ENCODE data around the gene DDI2.

Gene DDI2

GRCh38 chr1:15680561-15681348 lies 63.5 kb downstream of the DDI2 start:
- no peaks in the 10 kb centered on the region for H4K20me1 ChIP-seq (ENCODE audit: low read depth, low read length)
- H3K4me2 ChIP-seq (ENCODE audit: low read depth, low read length, poor library complexity, severe bottlenecking) = no peak overlapping the region
- H2AFZ ChIP-seq (ENCODE audit: low read depth, low read length, severe bottlenecking) = no peak overlapping the region
- no peaks in the 10 kb centered on the region for H3K36me3 ChIP-seq (ENCODE audit: low read length)
- H3K9ac ChIP-seq (ENCODE audit: low read length) = no peak overlapping the region
- H3K27ac ChIP-seq (ENCODE audit: low read depth, low read length) = no peak overlapping the region
- no peak for TF ChIP-seq CTCF (IDR thresholded peaks at IDR 0.05; ENCODE audit: insufficient read depth, low read length, poor library complexity, severe bottlenecking)
- TF ChIP-seq EZH2phosphoT487 (conservative IDR thresholded peaks at IDR 0.05; ENCODE audit: low read length) = no peak
- H3K9me3 ChIP-seq (ENCODE audit: insufficient read depth, low read length) = no peaks in the 10 kb centered on the region
- peaks cover 13% of the 10 kb centered on the region for H3F3A ChIP-seq (ENCODE audit: insufficient read depth)
- no peaks in the 10 kb centered on the region for H3K9me2 ChIP-seq (replicated peaks; ENCODE audit: insufficient read depth, low read length)
- no peak overlapping the region for H3K4me3 ChIP-seq (ENCODE audit: insufficient read depth, low read length, poor library complexity, severe bottlenecking)
- peaks cover 14% of the 10 kb centered on the region for H3K79me2 ChIP-seq (ENCODE audit: insufficient read depth, low read length)
- H3K27me3 ChIP-seq (ENCODE audit: low read length) = no peaks in the 10 kb centered on the region

GRCh38 chr1:15681349-15682292 lies 64.4 kb downstream of the DDI2 start:
- Histone ChIP-seq H3F3A (ENCODE audit: insufficient read depth) (peaks cover 13% of the 10 kb centered on the region), H4K20me1 (ENCODE audit: low read depth, low read length) (no peaks in the 10 kb centered on the region), H3K79me2 (ENCODE audit: insufficient read depth, low read length) (peaks cover 23% of the 10 kb centered on the region), H3K9me2 (replicated peaks; ENCODE audit: insufficient read depth, low read length) (no peaks in the 10 kb centered on the region), H3K36me3 (ENCODE audit: low read length) (no peaks in the 10 kb centered on the region), H3K9ac (ENCODE audit: low read length) (no peak overlapping the region), H3K9me3 (ENCODE audit: insufficient read depth, low read length) (no peaks in the 10 kb centered on the region), H3K27ac (ENCODE audit: low read depth, low read length) (no peak overlapping the region), H2AFZ (ENCODE audit: low read depth, low read length, severe bottlenecking) (no peak overlapping the region), H3K4me2 (ENCODE audit: low read depth, low read length, poor library complexity, severe bottlenecking) (no peak overlapping the region), H3K4me3 (ENCODE audit: insufficient read depth, low read length, poor library complexity, severe bottlenecking) (no peak overlapping the region), H3K27me3 (ENCODE audit: low read length) (no peaks in the 10 kb centered on the region)
- no peak for TF ChIP-seq EZH2phosphoT487 (conservative IDR thresholded peaks at IDR 0.05; ENCODE audit: low read length)
- TF ChIP-seq CTCF (IDR thresholded peaks at IDR 0.05; ENCODE audit: insufficient read depth, low read length, poor library complexity, severe bottlenecking) = no peak

- no peak overlapping the region for H3K4me3 ChIP-seq (ENCODE audit: insufficient read depth, low read length, poor library complexity, severe bottlenecking)
- H3K9ac ChIP-seq (ENCODE audit: low read length) = no peak overlapping the region
- H3F3A ChIP-seq (ENCODE audit: insufficient read depth) = peaks cover 13% of the 10 kb centered on the region
- no peaks in the 10 kb centered on the region for H3K9me3 ChIP-seq (ENCODE audit: insufficient read depth, low read length)
- H3K79me2 ChIP-seq (ENCODE audit: insufficient read depth, low read length) = peaks cover 33% of the 10 kb centered on the region
- no peaks in the 10 kb centered on the region for H3K9me2 ChIP-seq (replicated peaks; ENCODE audit: insufficient read depth, low read length)
- no peak overlapping the region for H3K4me2 ChIP-seq (ENCODE audit: low read depth, low read length, poor library complexity, severe bottlenecking)
- H3K27me3 ChIP-seq (ENCODE audit: low read length) = no peaks in the 10 kb centered on the region
- no peak overlapping the region for H2AFZ ChIP-seq (ENCODE audit: low read depth, low read length, severe bottlenecking)
- TF ChIP-seq CTCF (IDR thresholded peaks at IDR 0.05; ENCODE audit: insufficient read depth, low read length, poor library complexity, severe bottlenecking) (no peak), EZH2phosphoT487 (conservative IDR thresholded peaks at IDR 0.05; ENCODE audit: low read length) (no peak)
- H4K20me1 ChIP-seq (ENCODE audit: low read depth, low read length) = no peaks in the 10 kb centered on the region
- H3K36me3 ChIP-seq (ENCODE audit: low read length) = no peaks in the 10 kb centered on the region
- no peak overlapping the region for H3K27ac ChIP-seq (ENCODE audit: low read depth, low read length)
These were observed 65.7 kb downstream of the DDI2 start for GRCh38 chr1:15682936-15683341.

All from SU-DHL-6 (cell line).